ENCODE measurements around the gene PAPPA2. TPM values are rescaled to one million over a fixed set of nuclear protein-coding genes. Genes with fewer than 3 reads are reported as not detected.

The PAPPA2 gene
- total RNA-seq, 1 donor: 5.8 TPM

DNA sequence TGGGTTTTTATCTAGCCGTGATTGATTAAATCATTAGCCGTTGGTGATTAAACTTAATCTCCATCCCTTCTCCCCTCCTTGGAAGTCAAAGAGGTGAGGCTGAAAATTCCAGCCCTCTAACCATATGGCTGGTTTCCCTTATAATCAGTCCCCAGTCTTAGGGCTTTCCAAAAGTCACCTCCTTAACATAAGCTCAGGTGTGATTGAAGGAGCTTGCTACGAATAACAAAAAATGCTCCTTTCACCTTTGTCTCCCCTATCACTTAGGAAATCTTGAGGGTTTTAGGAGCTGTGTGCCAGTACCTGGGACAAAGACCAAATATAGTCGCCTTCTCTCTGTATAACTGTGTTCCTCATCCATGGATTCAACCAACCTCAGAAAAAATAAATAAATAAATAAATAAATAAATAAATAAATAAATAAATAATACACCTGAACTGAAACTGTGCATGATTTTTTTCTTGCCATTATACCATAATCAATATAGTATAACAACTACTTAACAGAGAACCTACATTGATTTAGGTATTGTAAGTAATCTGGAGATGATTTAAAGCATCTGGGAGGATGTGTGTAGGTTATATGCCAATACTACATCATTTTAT is 82.2 kb downstream of the PAPPA2 start:
- Histone ChIP-seq H3K9me3 (ENCODE audit: low read depth, low read length) (no peaks in the 10 kb centered on the region), H2AFZ (ENCODE audit: low read length) (no peak overlapping the region), H3K4me1 (ENCODE audit: insufficient read depth, low read length) (no peaks in the 10 kb centered on the region), H3K79me2 (ENCODE audit: insufficient read depth, low read length) (no peaks in the 10 kb centered on the region), H3K27me3 (ENCODE audit: insufficient read depth, low read length) (no peaks in the 10 kb centered on the region), H4K20me1 (ENCODE audit: insufficient read depth, low read length) (no peaks in the 10 kb centered on the region), H3K4me3 (ENCODE audit: insufficient read depth, low read length) (no peak overlapping the region), H3K27ac (ENCODE audit: low read depth, low read length) (no peak overlapping the region), H3K36me3 (ENCODE audit: insufficient read depth, low read length) (no peaks in the 10 kb centered on the region), H3K4me2 (ENCODE audit: insufficient read depth, low read length) (no peak overlapping the region)
- DNase-seq (ENCODE audit: insufficient read length, low spot score, missing footprints): no peak
- TF ChIP-seq, protein P1, sequence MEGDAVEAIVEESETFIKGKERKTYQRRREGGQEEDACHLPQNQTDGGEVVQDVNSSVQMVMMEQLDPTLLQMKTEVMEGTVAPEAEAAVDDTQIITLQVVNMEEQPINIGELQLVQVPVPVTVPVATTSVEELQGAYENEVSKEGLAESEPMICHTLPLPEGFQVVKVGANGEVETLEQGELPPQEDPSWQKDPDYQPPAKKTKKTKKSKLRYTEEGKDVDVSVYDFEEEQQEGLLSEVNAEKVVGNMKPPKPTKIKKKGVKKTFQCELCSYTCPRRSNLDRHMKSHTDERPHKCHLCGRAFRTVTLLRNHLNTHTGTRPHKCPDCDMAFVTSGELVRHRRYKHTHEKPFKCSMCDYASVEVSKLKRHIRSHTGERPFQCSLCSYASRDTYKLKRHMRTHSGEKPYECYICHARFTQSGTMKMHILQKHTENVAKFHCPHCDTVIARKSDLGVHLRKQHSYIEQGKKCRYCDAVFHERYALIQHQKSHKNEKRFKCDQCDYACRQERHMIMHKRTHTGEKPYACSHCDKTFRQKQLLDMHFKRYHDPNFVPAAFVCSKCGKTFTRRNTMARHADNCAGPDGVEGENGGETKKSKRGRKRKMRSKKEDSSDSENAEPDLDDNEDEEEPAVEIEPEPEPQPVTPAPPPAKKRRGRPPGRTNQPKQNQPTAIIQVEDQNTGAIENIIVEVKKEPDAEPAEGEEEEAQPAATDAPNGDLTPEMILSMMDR (IDR thresholded peaks at IDR 0.05; ENCODE audit: extremely low read depth, low read depth, low read length): no peak

DNA sequence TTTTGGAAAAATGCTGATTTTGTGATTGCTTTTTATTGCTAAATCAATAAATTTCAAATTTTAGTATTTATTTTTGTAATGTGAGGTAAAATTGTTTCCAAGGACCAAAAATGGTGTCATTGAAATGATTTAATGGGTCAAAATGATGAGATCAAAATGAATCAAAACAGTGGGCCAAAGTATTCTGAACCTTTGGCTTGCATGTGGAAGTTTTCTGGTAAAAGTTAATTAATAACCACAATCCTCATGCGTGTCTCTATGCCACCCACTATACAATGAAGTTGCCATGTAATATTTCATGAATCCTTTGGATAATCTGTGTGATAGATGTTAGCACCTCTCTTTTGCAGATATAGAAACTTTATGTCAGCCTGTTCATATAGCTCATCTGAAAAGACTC is 83.8 kb downstream of the PAPPA2 start:
- no peaks in the 10 kb centered on the region for H3K9me3 ChIP-seq (ENCODE audit: low read depth, low read length)

DNA sequence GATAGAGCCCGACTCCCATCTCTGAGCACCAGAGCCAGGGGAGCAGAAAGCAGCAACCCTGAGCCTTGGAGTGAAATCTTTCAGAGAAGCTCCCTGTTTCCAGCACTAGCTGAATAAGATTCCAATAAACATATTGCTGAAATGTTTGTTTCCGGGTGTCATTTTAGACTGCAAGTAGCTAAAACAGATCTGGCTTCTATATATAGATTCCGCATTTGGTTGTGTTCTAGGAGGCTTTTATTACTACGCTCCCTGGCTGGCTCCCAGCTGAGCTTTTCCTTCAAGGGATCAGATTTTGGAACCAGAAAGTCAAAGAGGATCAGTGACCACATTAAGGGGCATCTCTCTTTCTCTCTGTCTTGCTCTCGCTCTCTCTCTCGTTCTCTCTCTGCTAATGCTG is 88.2 kb downstream of the PAPPA2 start:
- DNase-seq (ENCODE audit: insufficient read length, low spot score, missing footprints): no peak
- H3K4me2 ChIP-seq (ENCODE audit: insufficient read depth, low read length): no peak overlapping the region

More for the DNA sequence above, 83.8 kb downstream of the PAPPA2 start:
- Histone ChIP-seq H3K36me3 (ENCODE audit: insufficient read depth, low read length) (no peaks in the 10 kb centered on the region), H4K20me1 (ENCODE audit: insufficient read depth, low read length) (no peaks in the 10 kb centered on the region), H3K4me1 (ENCODE audit: insufficient read depth, low read length) (no peaks in the 10 kb centered on the region), H3K79me2 (ENCODE audit: insufficient read depth, low read length) (no peaks in the 10 kb centered on the region), H3K4me2 (ENCODE audit: insufficient read depth, low read length) (no peak overlapping the region), H2AFZ (ENCODE audit: low read length) (no peak overlapping the region), H3K4me3 (ENCODE audit: insufficient read depth, low read length) (no peak overlapping the region), H3K27me3 (ENCODE audit: insufficient read depth, low read length) (no peaks in the 10 kb centered on the region), H3K27ac (ENCODE audit: low read depth, low read length) (no peak overlapping the region)
- TF ChIP-seq, protein P1 (IDR thresholded peaks at IDR 0.05; ENCODE audit: extremely low read depth, low read depth, low read length): no peak
- no peak for DNase-seq (ENCODE audit: insufficient read length, low spot score, missing footprints)

DNA sequence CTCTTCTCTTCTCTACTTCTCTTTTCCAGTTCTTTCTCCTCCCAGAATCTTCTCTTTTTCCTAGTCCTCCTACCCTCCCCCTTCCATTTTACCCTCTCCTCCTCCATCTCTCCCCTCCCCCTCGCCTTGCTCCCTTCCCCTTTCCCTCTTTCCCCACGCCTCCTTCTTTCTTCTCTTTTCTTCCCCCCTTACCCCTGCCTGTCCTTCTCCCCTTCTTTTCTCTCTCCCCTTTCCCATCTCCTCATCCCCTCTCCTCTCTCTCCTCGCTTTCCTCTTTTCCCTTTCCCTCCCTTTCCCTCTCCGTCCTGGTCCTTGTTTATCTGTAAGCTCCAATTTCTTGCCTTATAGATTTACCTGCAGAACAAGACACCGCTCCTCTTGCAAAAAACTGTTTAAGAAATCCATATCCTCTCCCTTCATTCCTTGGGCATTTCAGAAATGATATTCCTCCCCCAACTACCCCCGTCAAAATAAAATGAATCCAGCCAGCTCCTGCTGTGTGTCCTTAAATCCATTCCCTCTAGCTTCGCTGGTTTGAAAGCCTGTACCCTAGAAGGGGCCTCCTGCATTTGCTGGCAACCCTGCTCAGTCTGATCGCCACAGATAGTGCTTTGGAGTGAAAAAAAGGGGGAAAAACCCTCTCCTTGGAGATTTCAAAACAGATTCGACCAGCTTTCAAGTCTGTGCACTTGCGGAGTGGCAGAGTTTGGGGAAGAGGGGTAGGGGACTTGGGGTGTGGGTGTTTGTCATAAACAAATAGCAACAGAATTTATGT is 89.4 kb downstream of the PAPPA2 start:
- Histone ChIP-seq H3K27ac (ENCODE audit: low read depth, low read length) (no peak overlapping the region), H3K4me1 (ENCODE audit: insufficient read depth, low read length) (no peaks in the 10 kb centered on the region), H3K4me2 (ENCODE audit: insufficient read depth, low read length) (no peak overlapping the region), H3K27me3 (ENCODE audit: insufficient read depth, low read length) (peaks cover 7% of the 10 kb centered on the region), H3K4me3 (ENCODE audit: insufficient read depth, low read length) (no peak overlapping the region), H3K9me3 (ENCODE audit: low read depth, low read length) (no peaks in the 10 kb centered on the region), H3K79me2 (ENCODE audit: insufficient read depth, low read length) (no peaks in the 10 kb centered on the region), H3K36me3 (ENCODE audit: insufficient read depth, low read length) (no peaks in the 10 kb centered on the region), H4K20me1 (ENCODE audit: insufficient read depth, low read length) (no peaks in the 10 kb centered on the region), H2AFZ (ENCODE audit: low read length) (no peak overlapping the region)
- TF ChIP-seq, protein P1 (IDR thresholded peaks at IDR 0.05; ENCODE audit: extremely low read depth, low read depth, low read length): no peak
- DNase-seq (ENCODE audit: insufficient read length, low spot score, missing footprints): no peak

More for the DNA sequence above, 88.2 kb downstream of the PAPPA2 start:
- no peaks in the 10 kb centered on the region for H3K36me3 ChIP-seq (ENCODE audit: insufficient read depth, low read length)
- H2AFZ ChIP-seq (ENCODE audit: low read length): no peak overlapping the region
- H3K4me3 ChIP-seq (ENCODE audit: insufficient read depth, low read length): no peak overlapping the region
- H3K4me1 ChIP-seq (ENCODE audit: insufficient read depth, low read length): no peaks in the 10 kb centered on the region
- no peaks in the 10 kb centered on the region for H3K79me2 ChIP-seq (ENCODE audit: insufficient read depth, low read length)
- TF ChIP-seq, protein P1 (IDR thresholded peaks at IDR 0.05; ENCODE audit: extremely low read depth, low read depth, low read length): no peak
- H3K27ac ChIP-seq (ENCODE audit: low read depth, low read length): no peak overlapping the region
- H4K20me1 ChIP-seq (ENCODE audit: insufficient read depth, low read length): no peaks in the 10 kb centered on the region
- peaks cover 7% of the 10 kb centered on the region for H3K27me3 ChIP-seq (ENCODE audit: insufficient read depth, low read length)
- H3K9me3 ChIP-seq (ENCODE audit: low read depth, low read length): no peaks in the 10 kb centered on the region
